A172 (cell line): Measurements from ENCODE around the gene ZFHX3. TPM values are rescaled to one million over a fixed set of nuclear protein-coding genes. Genes with fewer than 3 reads are reported as not detected.
"Not testable (repeated sequence)": the region's sequence is repeated elsewhere in the genome, so short reads cannot be mapped to it uniquely, and the experiment has no call there.

Experiments used
- DNase-seq: peaks from one replicate; pipeline ENCODE4 v3.0.0-alpha.2; 2015; ENCODE audit warnings: low spot score
- total RNA-seq: library from RNA; depleted of rRNA; stranded (reverse); fragments of >200 nt; shearing (Covaris generic); gene quantifications from 2 replicates; pipeline ENCODE4 v1.2.3, GENCODE V29; 2014; rRNA removed

Gene ZFHX3
- 2.4 and 2.5 TPM in 2 replicates for total RNA-seq

GRCh38 chr16:73047536-73048291 lies at the start of gene ZFHX3:
TSS of gene ZFHX3 (minus strand) at chr16:73048128. CDS start at chr16:72960145, 87,983 bp downstream.
- peak; percentile 42 for DNase-seq

- no peak for DNase-seq
These were observed 48.6 kb upstream of the ZFHX3 start for GRCh38 chr16:73096510-73096909.

GRCh38 chr16:73095885-73096421 lies 48.0 kb upstream of the ZFHX3 start:
- no peak for DNase-seq

GRCh38 chr16:73095142-73095820 lies 47.4 kb upstream of the ZFHX3 start:
- no peak for DNase-seq

GRCh38 chr16:73094371-73094770 lies 46.4 kb upstream of the ZFHX3 start:
- DNase-seq, result no peak

GRCh38 chr16:73093146-73094144 lies 45.5 kb upstream of the ZFHX3 start:
- DNase-seq, result peak; percentile 35

- DNase-seq, result no peak
These were observed 44.4 kb upstream of the ZFHX3 start for GRCh38 chr16:73092236-73092781.

- DNase-seq, result no peak
These were observed 43.2 kb upstream of the ZFHX3 start for GRCh38 chr16:73091174-73091573.

- DNase-seq, result no peak
These were observed 41.5 kb upstream of the ZFHX3 start for GRCh38 chr16:73089420-73089819.

- no peak for DNase-seq
These were observed 38.2 kb upstream of the ZFHX3 start for GRCh38 chr16:73086108-73086507.

GRCh38 chr16:73083271-73083670 lies 35.3 kb upstream of the ZFHX3 start:
- no peak for DNase-seq

GRCh38 chr16:73082634-73083051 lies 34.7 kb upstream of the ZFHX3 start:
- DNase-seq, result peak; percentile 96

GRCh38 chr16:73080931-73081330 lies 33.0 kb upstream of the ZFHX3 start:
- DNase-seq, result no peak

GRCh38 chr16:73076324-73076810 lies 28.4 kb upstream of the ZFHX3 start:
- no peak for DNase-seq

- no peak for DNase-seq
These were observed 26.5 kb upstream of the ZFHX3 start for GRCh38 chr16:73074382-73074781.

GRCh38 chr16:73072051-73072450 lies 24.1 kb upstream of the ZFHX3 start:
- not testable (repeated sequence) for DNase-seq

- peak; percentile 32 for DNase-seq
These were observed 23.4 kb upstream of the ZFHX3 start for GRCh38 chr16:73071131-73071940.

GRCh38 chr16:73069581-73070262 lies 21.8 kb upstream of the ZFHX3 start:
- no peak for DNase-seq

- peak; percentile 85 for DNase-seq
These were observed 20.8 kb upstream of the ZFHX3 start for GRCh38 chr16:73068541-73069401.
